Vein endothelial cell (primary cell): ENCODE measurements around the gene GOLGA8N. TPM values are rescaled to one million over a fixed set of nuclear protein-coding genes. Genes with fewer than 3 reads are reported as not detected.

ENCODE experiments used
- small RNA-seq: library from RNA; depleted of rRNA; stranded (forward); fragments of <200 nt; gene quantifications from one replicate; pipeline ENCODE3, GENCODE V24; 2012
- total RNA-seq: library from RNA; depleted of rRNA; stranded (reverse); fragments of >200 nt; gene quantifications from 2 replicates; pipeline ENCODE4 v1.2.3, GENCODE V29; 2012

Gene GOLGA8N
- 1.3 and 1.8 TPM in 2 replicates for total RNA-seq

DNA sequence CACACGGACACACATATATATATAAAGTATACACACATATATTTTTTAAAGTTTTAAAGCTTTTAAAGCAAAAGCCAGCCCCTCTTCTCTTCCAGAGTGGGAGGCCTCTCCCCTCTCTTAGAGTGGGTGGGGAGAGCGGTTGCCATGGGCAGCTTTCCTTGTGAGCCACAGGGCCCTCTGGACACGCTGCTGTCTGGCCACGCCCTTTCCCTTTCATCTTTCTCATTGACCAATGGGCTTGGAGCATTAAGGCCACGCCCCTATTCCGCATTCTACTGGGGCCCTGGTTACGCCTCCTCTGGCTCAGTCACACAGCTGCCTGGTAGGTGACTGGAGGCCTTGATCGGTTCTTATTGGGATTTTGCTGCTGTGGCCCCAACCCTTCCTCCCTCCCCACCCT, at the start of gene GOLGA8N:
Gene GOLGA8N, plus strand, starts transcription at position 306 of the 400 bp plus-strand sequence.

DNA sequence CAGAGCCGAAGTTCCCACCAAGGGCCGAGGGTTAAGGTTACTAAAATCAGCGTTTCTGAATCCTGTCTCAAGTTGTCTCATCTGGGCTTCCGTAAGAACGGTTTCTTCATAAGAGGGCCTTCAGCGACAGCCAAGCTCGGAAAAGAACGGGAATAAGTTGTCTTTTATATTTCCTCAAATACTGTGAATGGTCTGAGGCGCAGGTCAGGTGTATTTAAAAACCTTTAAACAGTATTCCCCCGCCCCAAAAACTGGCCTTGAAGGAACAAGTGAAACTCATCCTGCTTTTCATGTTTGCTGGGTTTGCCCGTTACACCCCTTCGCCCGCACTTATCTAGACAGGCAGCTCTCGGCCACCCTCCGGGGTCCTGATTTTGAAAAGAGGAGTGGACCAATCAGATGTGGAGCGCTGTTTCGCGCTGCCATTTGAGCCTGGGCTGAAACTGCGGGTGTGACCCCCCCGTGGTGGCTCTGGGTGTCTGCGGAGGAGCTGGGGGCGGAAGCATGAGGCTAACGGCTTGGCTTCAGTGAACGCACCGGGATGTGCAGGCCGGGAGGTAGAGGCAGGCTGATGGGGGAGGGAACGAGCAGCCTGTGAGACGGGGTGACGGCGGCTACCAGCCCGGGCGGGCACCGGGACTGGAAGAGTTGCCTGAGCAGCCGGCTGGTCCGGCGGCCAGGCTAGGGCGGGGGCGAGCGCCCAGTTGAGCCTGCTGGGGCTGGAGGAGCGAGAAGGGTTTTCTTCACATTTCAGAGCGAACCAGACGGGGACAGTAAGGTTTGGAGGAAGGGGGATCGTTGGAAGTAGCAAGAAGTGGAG, 22.0 kb downstream of the GOLGA8N start, which contains the start of gene ARHGAP11A:
Gene ARHGAP11A, plus strand, starts transcription at position 454 of the 820 bp plus-strand sequence. CDS start 708 bp downstream, outside the sequence.

DNA sequence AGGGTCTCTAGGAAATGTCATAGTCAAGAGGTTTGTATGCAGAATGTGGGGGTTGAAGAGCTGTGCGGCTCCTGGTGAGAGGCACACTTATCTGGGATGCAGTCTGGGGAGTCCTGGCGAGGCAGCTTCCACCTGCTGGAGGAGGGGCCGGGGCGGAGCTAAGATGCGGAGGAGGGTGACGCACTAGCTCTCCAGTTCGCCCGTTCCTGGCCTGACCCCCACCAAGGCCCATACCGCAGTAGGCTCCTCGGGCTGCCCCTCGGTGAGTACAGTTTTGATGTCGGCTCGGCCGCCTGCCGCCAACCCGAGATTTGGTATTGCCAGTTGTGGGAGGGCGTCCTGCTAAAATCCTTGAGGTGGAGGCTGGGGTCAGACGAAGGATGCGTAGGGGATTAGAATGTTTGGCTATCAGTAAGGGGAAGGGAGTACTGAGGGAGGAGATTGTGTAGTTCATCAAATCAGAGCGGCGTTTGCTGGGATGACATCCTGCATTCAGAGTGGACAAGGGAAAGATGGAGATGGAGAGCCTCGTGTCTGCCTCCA, 48.3 kb downstream of the GOLGA8N start, which contains the start of gene SCG5:
Gene SCG5, plus strand, starts transcription at position 194 of the 543 bp plus-strand sequence. CDS start 1,883 bp downstream, outside the sequence.

Small RNAs within 50 kb of the gene (small RNA-seq; reads per million reads assigned to genes)
- not detected for gene RN7SL286P

Other genes starting within 250 kb of the GOLGA8N start
- 0.48 and 0.65 TPM in 2 replicates for gene GOLGA8K, start 190.2 kb upstream of the GOLGA8N start, total RNA-seq
- gene GOLGA8O, start 137.8 kb upstream of the GOLGA8N start, total RNA-seq = 0.67 TPM in 1 of 2 replicates, not detected in the other
- 10.8 and 22.8 TPM in 2 replicates for gene ARHGAP11A, start 22.0 kb downstream of the GOLGA8N start, total RNA-seq
- gene SCG5, start 48.3 kb downstream of the GOLGA8N start, total RNA-seq = 0.57 and 2.0 TPM in 2 replicates
- 0.98 and 1.4 TPM in 2 replicates for gene GREM1, start 124.5 kb downstream of the GOLGA8N start, total RNA-seq